GM12892 (cell line): ENCODE results near the gene ITPRID2.

Experiments used
- DNase-seq: peaks from one replicate; pipeline ENCODE4 v3.0.0; 2011; ENCODE audit not compliant: insufficient read length
- FAIRE-seq: peaks from 2 replicates; lab custom pipeline; 2011; peaks lifted over from hg19 to GRCh38; lab: Jason Lieb, UNC
- POLR2A ChIP-seq: IDR thresholded peaks from 2 replicates; pipeline ENCODE4 v1.6.1; 2011; ENCODE audit warnings: low read depth, low read length, control low read depth
- POLR2AphosphoS5 ChIP-seq: IDR thresholded peaks from 2 replicates; pipeline ENCODE4 v1.6.1; 2011; ENCODE audit warnings: low read depth, low read length, control low read depth
- TAF1 ChIP-seq: IDR thresholded peaks from 2 replicates; pipeline ENCODE4 v1.6.1; 2011; ENCODE audit warnings: low read depth, mild to moderate bottlenecking, control low read depth, low read length, borderline replicate concordance

The ITPRID2 gene

GRCh38 chr2:181885096-181885495 lies 6.4 kb upstream of the ITPRID2 start:
- no peak for FAIRE-seq
- TF ChIP-seq POLR2A (no peak), POLR2AphosphoS5 (no peak), TAF1 (no peak)
- no peak for DNase-seq

- TF ChIP-seq POLR2A (no peak), TAF1 (no peak), POLR2AphosphoS5 (no peak)
- no peak for DNase-seq
- no peak for FAIRE-seq
Measured at GRCh38 chr2:181886192-181886591, 5.3 kb upstream of the ITPRID2 start.

GRCh38 chr2:181887045-181887444 lies 4.5 kb upstream of the ITPRID2 start:
- FAIRE-seq: no peak
- no peak for DNase-seq

GRCh38 chr2:181889776-181890175 lies 1.8 kb upstream of the ITPRID2 start:
- no peak for TF ChIP-seq POLR2AphosphoS5
- TF ChIP-seq TAF1: no peak
- TF ChIP-seq POLR2A: no peak
- FAIRE-seq (no peak), DNase-seq (no peak)

More at GRCh38 chr2:181887045-181887444, 4.5 kb upstream of the ITPRID2 start:
- TF ChIP-seq TAF1 (no peak), POLR2AphosphoS5 (no peak), POLR2A (no peak)

- TF ChIP-seq POLR2AphosphoS5 (no peak), POLR2A (no peak), TAF1 (no peak)
- DNase-seq: no peak
- no peak for FAIRE-seq
Measured at GRCh38 chr2:181890271-181890670, 1.3 kb upstream of the ITPRID2 start.

GRCh38 chr2:181891966-181892798 lies 652 bp downstream of the ITPRID2 start:
- DNase-seq (peak; percentile 34), FAIRE-seq (peak; percentile 85)
- TF ChIP-seq POLR2AphosphoS5: peak; percentile 30; the same call in 1 of the 2 replicates
- TF ChIP-seq POLR2A: peak; percentile 45; the same call in 1 of the 2 replicates
- no peak for TF ChIP-seq TAF1

GRCh38 chr2:181892799-181893435 lies 1.4 kb downstream of the ITPRID2 start:
- FAIRE-seq: no peak
- no peak for DNase-seq

GRCh38 chr2:181894381-181894780 lies 2.9 kb downstream of the ITPRID2 start:
- DNase-seq: no peak
- no peak for FAIRE-seq

More at GRCh38 chr2:181892799-181893435, 1.4 kb downstream of the ITPRID2 start:
- TF ChIP-seq TAF1: no peak
- no peak for TF ChIP-seq POLR2AphosphoS5

GRCh38 chr2:181895818-181896217 lies 4.3 kb downstream of the ITPRID2 start:
- DNase-seq: no peak
- TF ChIP-seq POLR2AphosphoS5 (no peak), TAF1 (no peak), POLR2A (no peak)
- no peak for FAIRE-seq

More at GRCh38 chr2:181894381-181894780, 2.9 kb downstream of the ITPRID2 start:
- TF ChIP-seq POLR2AphosphoS5 (no peak), TAF1 (no peak), POLR2A (no peak)

GRCh38 chr2:181896286-181896685 lies 4.8 kb downstream of the ITPRID2 start:
- DNase-seq (no peak), FAIRE-seq (no peak)
- TF ChIP-seq TAF1 (no peak), POLR2A (no peak), POLR2AphosphoS5 (no peak)

GRCh38 chr2:181900007-181900651 lies 8.6 kb downstream of the ITPRID2 start:
- FAIRE-seq (no peak), DNase-seq (no peak)
- no peak for TF ChIP-seq POLR2A
- no peak for TF ChIP-seq POLR2AphosphoS5
- no peak for TF ChIP-seq TAF1
